Mesenchymal stem cell (in vitro differentiated cells and primary cell): Measurements from ENCODE around the gene PDZD2.

ENCODE experiments used
- DNase-seq: peaks from one replicate; pipeline ENCODE4 v3.0.0-alpha.2; 2013
- H2AFZ ChIP-seq: one replicate; pipeline ENCODE4 v1.6.1; 2013; ENCODE audit warnings: low read depth, mild to moderate bottlenecking, control low read depth, inconsistent platforms, low read length, moderate library complexity
- H2AK5ac ChIP-seq: 2 replicates; pipeline ENCODE4 v1.6.1; 2013; ENCODE audit warnings: low read length, moderate library complexity, mild to moderate bottlenecking, inconsistent platforms; ENCODE audit not compliant: severe bottlenecking
- H2BK120ac ChIP-seq: one replicate; pipeline ENCODE4 v1.6.1; 2013; ENCODE audit warnings: low read depth, mild to moderate bottlenecking, inconsistent platforms, low read length, moderate library complexity
- H2BK12ac ChIP-seq, 2 experiments: one replicate each; pipeline ENCODE4 v1.6.1; 2013; ENCODE audit warnings: inconsistent platforms in 2 of 2, low read length in 2 of 2, mild to moderate bottlenecking in 2 of 2, moderate library complexity in 2 of 2, control low read depth in 1 of 2
- H2BK15ac ChIP-seq: one replicate; pipeline ENCODE4 v1.6.1; 2013; ENCODE audit warnings: mild to moderate bottlenecking, low read depth, inconsistent platforms; ENCODE audit not compliant: poor library complexity, severe bottlenecking
- H2BK5ac ChIP-seq: 2 replicates; pipeline ENCODE4 v1.6.1; 2013; ENCODE audit warnings: low read depth, mild to moderate bottlenecking, low read length, control low read depth, inconsistent platforms; ENCODE audit not compliant: poor library complexity, severe bottlenecking
- H3K14ac ChIP-seq, 2 experiments: one replicate each; pipeline ENCODE4 v1.6.1; 2013; ENCODE audit warnings: inconsistent platforms in 2 of 2, low read length in 2 of 2, control low read depth in 1 of 2, mild to moderate bottlenecking in 1 of 2, moderate library complexity in 1 of 2
- H3K18ac ChIP-seq, 2 experiments: one replicate each; pipeline ENCODE4 v1.6.1; 2013; ENCODE audit warnings: inconsistent platforms in 2 of 2, low read length in 2 of 2, control low read depth in 1 of 2, low read depth in 1 of 2, mild to moderate bottlenecking in 1 of 2
- H3K23ac ChIP-seq, 2 experiments: one replicate each; pipeline ENCODE4 v1.6.1; 2013; ENCODE audit warnings: inconsistent platforms in 2 of 2, low read length in 2 of 2, mild to moderate bottlenecking in 2 of 2, moderate library complexity in 2 of 2, control low read depth in 1 of 2
- H3K27ac ChIP-seq: 2 replicates; pipeline ENCODE4 v1.5.1; 2013; ENCODE audit warnings: mild to moderate bottlenecking, moderate library complexity, low read length, control low read depth, inconsistent platforms; ENCODE audit not compliant: poor library complexity, severe bottlenecking
- H3K27me3 ChIP-seq, 2 experiments: 2 replicates each; pipeline versions ENCODE4 v1.6.1 to v1.7.0; 2013; ENCODE audit warnings: low read length in 2 of 2, mild to moderate bottlenecking in 2 of 2, moderate library complexity in 2 of 2, control low read depth in 1 of 2, inconsistent platforms in 1 of 2; ENCODE audit not compliant: control insufficient read depth in 1 of 2, insufficient read depth in 1 of 2
- H3K36me3 ChIP-seq, 2 experiments: 2 replicates each; pipeline versions ENCODE4 v1.6.1 to v1.7.0; 2013; ENCODE audit warnings: low read length in 2 of 2, control low read depth in 1 of 2, inconsistent platforms in 1 of 2, low read depth in 1 of 2, mild to moderate bottlenecking in 1 of 2; ENCODE audit not compliant: insufficient read depth in 2 of 2, control insufficient read depth in 1 of 2
- H3K4ac ChIP-seq, 2 experiments: one replicate each; pipeline ENCODE4 v1.6.1; 2013; ENCODE audit warnings: inconsistent platforms in 2 of 2, low read length in 2 of 2, mild to moderate bottlenecking in 2 of 2, moderate library complexity in 2 of 2, control low read depth in 1 of 2, low read depth in 1 of 2
- H3K4me1 ChIP-seq: 2 replicates; pipeline ENCODE4 v1.6.1; 2013; ENCODE audit warnings: low read depth, low read length, control low read depth; ENCODE audit not compliant: control insufficient read depth, insufficient read depth
- H3K4me2 ChIP-seq: 2 replicates; pipeline ENCODE4 v1.6.1; 2013; ENCODE audit warnings: low read length, mild to moderate bottlenecking, inconsistent platforms; ENCODE audit not compliant: poor library complexity, severe bottlenecking
- H3K4me3 ChIP-seq, 2 experiments: 2 replicates each; pipeline versions ENCODE4 v1.5.1 to v1.7.0; 2013; ENCODE audit warnings: low read length in 2 of 2, mild to moderate bottlenecking in 2 of 2, control low read depth in 1 of 2, low read depth in 1 of 2; ENCODE audit not compliant: insufficient read depth in 1 of 2
- H3K79me1 ChIP-seq: replicated peaks from 2 replicates; pipeline ENCODE4 v1.6.1; 2013; ENCODE audit warnings: mild to moderate bottlenecking, control low read depth, low read length, inconsistent platforms; ENCODE audit not compliant: poor library complexity, severe bottlenecking
- H3K9ac ChIP-seq: 2 replicates; pipeline ENCODE4 v1.7.0; 2013; ENCODE audit warnings: mild to moderate bottlenecking, low read length, moderate library complexity
- H3K9me3 ChIP-seq: 2 replicates; pipeline ENCODE4 v1.7.0; 2013; ENCODE audit warnings: mild to moderate bottlenecking, low read length; ENCODE audit not compliant: control insufficient read depth
- H4K8ac ChIP-seq: one replicate; pipeline ENCODE4 v1.6.1; 2013; ENCODE audit warnings: inconsistent platforms, mild to moderate bottlenecking, low read length, moderate library complexity
- H4K91ac ChIP-seq: one replicate; pipeline ENCODE4 v1.6.1; 2013; ENCODE audit warnings: mild to moderate bottlenecking, low read length, inconsistent platforms
- WGBS: methylation state at CpG from one replicate; pipeline ENCODE4 v1.1.7; 2013; ENCODE audit warnings: mixed read lengths; 5-methylcytosine and 5-hydroxymethylcytosine counted together

PDZD2 gene

DNA sequence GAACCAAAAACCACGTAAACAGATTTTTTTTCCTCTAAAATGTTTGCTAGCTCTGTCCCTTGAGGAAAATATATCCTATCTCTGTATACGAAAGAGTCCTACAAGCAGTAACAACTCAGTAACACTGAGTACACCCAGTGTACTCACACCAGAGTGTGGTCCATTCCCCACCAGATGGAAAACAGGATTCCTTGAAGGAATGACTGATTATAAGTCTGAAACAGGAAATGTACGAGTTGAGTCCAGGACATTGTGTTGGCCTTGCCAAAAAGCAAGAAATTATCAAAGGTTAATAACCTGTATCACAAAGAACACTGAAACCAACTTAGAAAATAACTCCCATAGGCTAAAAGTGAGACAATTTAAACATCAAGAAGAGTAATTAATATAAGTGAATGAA, 514.8 kb downstream of the PDZD2 start:
- Histone ChIP-seq H3K14ac (no peak overlapping the region), H2AFZ (no peak overlapping the region), H3K27ac (no peak overlapping the region), H3K79me1 (no peaks in the 10 kb centered on the region), H2BK120ac (no peak overlapping the region), H3K27me3 (no peaks in the 10 kb centered on the region), H3K4me1 (peaks cover 2% of the 10 kb centered on the region), H3K4me2 (no peak overlapping the region), H2BK5ac (no peak overlapping the region), H4K91ac (no peak overlapping the region), H3K23ac (no peak overlapping the region), H3K36me3 (peaks cover 0 to 10% of the 10 kb centered on the region in 2 experiments), H4K8ac (no peak overlapping the region), H3K9ac (no peak overlapping the region), H3K4me3 (no peak overlapping the region), H2BK15ac (no peak overlapping the region), H2AK5ac (no peak overlapping the region), H2BK12ac (no peak overlapping the region), H3K4ac (no peak overlapping the region), H3K9me3 (no peaks in the 10 kb centered on the region), H3K18ac (peak overlapping the region in 1 of 2 experiments; percentile 33)
- DNase-seq, result peak; percentile 27
- WGBS, result 84% methylated on average over 2 of the region's 3 CpGs

DNA sequence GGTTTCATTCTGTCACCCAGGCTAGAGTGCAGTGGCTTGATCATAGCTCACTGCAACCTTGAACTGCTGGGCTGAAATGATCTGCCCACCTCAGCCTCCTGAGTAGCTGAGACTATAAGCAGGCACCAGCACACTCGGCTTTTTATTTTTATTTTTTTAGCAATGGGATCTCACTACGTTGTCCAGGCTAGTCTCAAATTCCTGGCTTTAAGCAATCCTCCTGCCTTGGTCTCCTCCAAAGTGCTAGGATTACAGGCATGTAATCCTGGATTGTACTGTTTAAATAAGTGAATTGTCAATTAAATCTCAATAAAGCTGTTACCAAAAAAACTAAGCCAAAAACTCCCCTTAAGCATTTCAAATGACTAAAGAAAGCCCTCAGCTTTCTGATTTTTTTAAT, 516.3 kb downstream of the PDZD2 start:
- no peaks in the 10 kb centered on the region for H3K9me3 ChIP-seq
- H3K27ac ChIP-seq, result no peak overlapping the region
- H3K18ac ChIP-seq, result no peak overlapping the region
- H2BK12ac ChIP-seq, result no peak overlapping the region
- H4K8ac ChIP-seq, result no peak overlapping the region
- peaks cover 0 to 10% of the 10 kb centered on the region in 2 experiments for H3K36me3 ChIP-seq
- H3K14ac ChIP-seq, result no peak overlapping the region
- DNase-seq, result no peak
- H3K4ac ChIP-seq, result no peak overlapping the region
- H2AFZ ChIP-seq, result no peak overlapping the region
- peaks cover 2% of the 10 kb centered on the region for H3K4me1 ChIP-seq
- no peaks in the 10 kb centered on the region for H3K27me3 ChIP-seq
- WGBS, result 100% methylated on average over 2 of the region's 2 CpGs
- H2AK5ac ChIP-seq, result no peak overlapping the region
- H2BK5ac ChIP-seq, result no peak overlapping the region
- no peak overlapping the region for H4K91ac ChIP-seq
- no peak overlapping the region for H2BK15ac ChIP-seq
- H3K79me1 ChIP-seq, result no peaks in the 10 kb centered on the region
- H3K23ac ChIP-seq, result no peak overlapping the region
- no peak overlapping the region for H3K4me3 ChIP-seq
- no peak overlapping the region for H2BK120ac ChIP-seq
- H3K4me2 ChIP-seq, result no peak overlapping the region
- H3K9ac ChIP-seq, result no peak overlapping the region

DNA sequence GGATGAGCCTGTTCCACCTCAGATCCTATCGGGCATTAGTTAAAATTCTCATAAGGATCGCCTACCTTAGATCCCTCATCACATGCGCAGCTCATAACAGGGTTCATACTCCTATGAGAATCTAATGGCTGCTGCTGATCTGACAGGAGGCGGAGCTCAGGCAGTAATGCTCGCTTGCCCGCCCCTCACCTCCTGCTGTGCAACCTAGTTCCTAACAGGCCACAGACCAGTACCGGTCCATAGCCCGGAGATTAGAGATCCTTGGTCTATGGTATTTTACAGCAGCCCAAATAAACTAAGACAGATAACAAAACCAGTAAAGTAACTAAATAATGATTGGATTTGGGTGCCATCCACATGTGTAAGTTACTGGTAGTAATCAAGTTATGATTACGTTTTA, 517.7 kb downstream of the PDZD2 start:
- Histone ChIP-seq H2BK12ac (no peak overlapping the region), H3K27me3 (no peaks in the 10 kb centered on the region), H3K36me3 (peaks cover 3 to 9% of the 10 kb centered on the region in 2 experiments), H3K14ac (no peak overlapping the region), H3K9me3 (no peaks in the 10 kb centered on the region), H3K27ac (no peak overlapping the region), H3K4me2 (no peak overlapping the region), H3K4me3 (no peak overlapping the region), H4K91ac (peak overlapping the region; percentile 15), H2AK5ac (no peak overlapping the region), H3K18ac (no peak overlapping the region), H2AFZ (no peak overlapping the region), H3K23ac (no peak overlapping the region), H3K79me1 (no peaks in the 10 kb centered on the region), H2BK120ac (no peak overlapping the region), H3K4me1 (peaks cover 2% of the 10 kb centered on the region), H2BK15ac (no peak overlapping the region), H2BK5ac (no peak overlapping the region), H4K8ac (no peak overlapping the region), H3K9ac (no peak overlapping the region), H3K4ac (no peak overlapping the region)
- WGBS, result 94% methylated on average over 7 of the region's 9 CpGs
- no peak for DNase-seq

DNA sequence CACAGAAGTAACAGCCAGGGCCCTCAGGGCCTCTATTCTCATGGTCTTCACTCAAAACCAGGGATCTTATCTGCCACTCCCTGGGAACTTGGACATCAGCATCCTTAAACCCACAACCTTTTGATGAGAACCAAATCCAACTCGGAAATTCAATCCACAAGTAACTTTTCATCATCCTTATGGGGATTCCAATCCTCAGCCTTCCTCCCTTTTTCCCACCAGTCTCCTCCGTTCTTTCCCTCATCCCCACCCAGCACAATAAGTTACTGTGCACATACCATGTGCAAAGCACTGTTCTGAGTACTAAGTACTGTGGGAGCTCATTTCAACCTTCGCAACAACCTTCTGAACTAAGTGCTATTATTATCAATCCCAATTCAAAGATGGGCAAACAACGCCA, 518.1 kb downstream of the PDZD2 start:
- H3K36me3 ChIP-seq, result peaks cover 3 to 6% of the 10 kb centered on the region in 2 experiments
- H3K4ac ChIP-seq, result no peak overlapping the region
- no peak overlapping the region for H2BK15ac ChIP-seq
- H3K79me1 ChIP-seq, result no peaks in the 10 kb centered on the region
- no peak overlapping the region for H3K9ac ChIP-seq
- no peak overlapping the region for H3K23ac ChIP-seq
- no peaks in the 10 kb centered on the region for H3K27me3 ChIP-seq
- no peak overlapping the region for H3K14ac ChIP-seq
- no peak overlapping the region for H3K27ac ChIP-seq
- no peak overlapping the region for H2AK5ac ChIP-seq
- no peak overlapping the region for H4K91ac ChIP-seq
- no peak overlapping the region for H3K4me3 ChIP-seq
- no peak overlapping the region for H4K8ac ChIP-seq
- H3K18ac ChIP-seq, result no peak overlapping the region
- H3K4me2 ChIP-seq, result no peak overlapping the region
- H2BK5ac ChIP-seq, result no peak overlapping the region
- DNase-seq, result no peak
- H3K4me1 ChIP-seq, result peaks cover 2% of the 10 kb centered on the region
- no peaks in the 10 kb centered on the region for H3K9me3 ChIP-seq
- no peak overlapping the region for H2BK120ac ChIP-seq
- WGBS, result 95% methylated on average over 4 of the region's 4 CpGs
- no peak overlapping the region for H2AFZ ChIP-seq
- H2BK12ac ChIP-seq, result no peak overlapping the region
